Activated CD4-positive, alpha-beta T cell treated with anti-CD3 and anti-CD28 coated beads, Interleukin-2, amount 10 ng/mL, durations not matched to agents 24 days and 14 days (primary cell): ENCODE measurements around the gene NFATC2IP. TPM values are rescaled to one million over a fixed set of nuclear protein-coding genes. Genes with fewer than 3 reads are reported as not detected.
"Not testable (repeated sequence)": the region's sequence is repeated elsewhere in the genome, so short reads cannot be mapped to it uniquely, and the experiment has no call there.

Experiments
- DNase-seq: peaks from one replicate; pipeline ENCODE4 v3.0.0; 2022
- H3K27ac Mint-ChIP-seq: one replicate; pipeline ENCODE4 v1.8.0; 2022; ENCODE audit warnings: mild to moderate bottlenecking, mixed read lengths
- H3K27me3 Mint-ChIP-seq: one replicate; pipeline ENCODE4 v1.8.0; 2022; ENCODE audit warnings: mixed read lengths
- H3K36me3 Mint-ChIP-seq: one replicate; pipeline ENCODE4 v1.8.0; 2022; ENCODE audit warnings: low read depth, mild to moderate bottlenecking, mixed read lengths
- H3K4me1 Mint-ChIP-seq: one replicate; pipeline ENCODE4 v1.8.0; 2021; ENCODE audit warnings: mixed read lengths
- H3K4me3 Mint-ChIP-seq: one replicate; pipeline ENCODE4 v1.8.0; 2022; ENCODE audit warnings: mild to moderate bottlenecking, moderate library complexity, mixed read lengths
- H3K9me3 Mint-ChIP-seq: one replicate; pipeline ENCODE4 v1.8.0; 2021; ENCODE audit warnings: mixed read lengths
- intact Hi-C: fragments of 100-400 bp; cut with micrococcal nuclease; formaldehyde crosslinking; loops from one replicate; pipeline ENCODE4 v1.15.1; 2023
- total RNA-seq: library from RNA; stranded (reverse); gene quantifications from 2 replicates; pipeline ENCODE4 v1.2.3, GENCODE V29; 2022

NFATC2IP gene
- total RNA-seq, 1 donor from 2014 or later, result 112 TPM

DNA sequence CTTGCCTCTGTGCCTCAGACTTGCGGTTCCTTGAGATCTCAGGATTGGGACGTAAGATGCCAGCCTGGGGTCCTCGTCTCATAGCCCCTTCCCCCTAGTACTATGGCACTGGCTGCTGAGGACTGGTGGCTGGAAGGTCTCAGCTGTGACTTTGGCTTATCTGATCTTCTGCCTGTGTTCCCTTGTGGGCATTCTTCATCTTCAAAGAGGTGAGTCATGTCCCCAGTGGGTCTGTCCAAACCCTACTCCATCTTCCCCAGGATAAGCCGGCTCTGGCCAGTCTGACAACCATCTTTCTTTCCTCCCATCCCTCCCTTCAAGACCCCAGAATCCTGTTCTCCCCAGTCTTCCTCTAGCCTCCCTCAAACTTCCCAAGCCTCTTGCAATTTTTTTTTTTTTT is 15.4 kb upstream of the NFATC2IP start:
- peaks cover 2% of the 10 kb centered on the region for H3K36me3 Mint-ChIP-seq
- DNase-seq, result no peak
- peak overlapping the region; percentile 78 for H3K4me3 Mint-ChIP-seq
- H3K4me1 Mint-ChIP-seq, result peaks cover 24% of the 10 kb centered on the region
- no peaks in the 10 kb centered on the region for H3K9me3 Mint-ChIP-seq
- intact Hi-C loops, result no loop called here
- peaks cover 2% of the 10 kb centered on the region for H3K27me3 Mint-ChIP-seq
- H3K27ac Mint-ChIP-seq, result no peak overlapping the region

DNA sequence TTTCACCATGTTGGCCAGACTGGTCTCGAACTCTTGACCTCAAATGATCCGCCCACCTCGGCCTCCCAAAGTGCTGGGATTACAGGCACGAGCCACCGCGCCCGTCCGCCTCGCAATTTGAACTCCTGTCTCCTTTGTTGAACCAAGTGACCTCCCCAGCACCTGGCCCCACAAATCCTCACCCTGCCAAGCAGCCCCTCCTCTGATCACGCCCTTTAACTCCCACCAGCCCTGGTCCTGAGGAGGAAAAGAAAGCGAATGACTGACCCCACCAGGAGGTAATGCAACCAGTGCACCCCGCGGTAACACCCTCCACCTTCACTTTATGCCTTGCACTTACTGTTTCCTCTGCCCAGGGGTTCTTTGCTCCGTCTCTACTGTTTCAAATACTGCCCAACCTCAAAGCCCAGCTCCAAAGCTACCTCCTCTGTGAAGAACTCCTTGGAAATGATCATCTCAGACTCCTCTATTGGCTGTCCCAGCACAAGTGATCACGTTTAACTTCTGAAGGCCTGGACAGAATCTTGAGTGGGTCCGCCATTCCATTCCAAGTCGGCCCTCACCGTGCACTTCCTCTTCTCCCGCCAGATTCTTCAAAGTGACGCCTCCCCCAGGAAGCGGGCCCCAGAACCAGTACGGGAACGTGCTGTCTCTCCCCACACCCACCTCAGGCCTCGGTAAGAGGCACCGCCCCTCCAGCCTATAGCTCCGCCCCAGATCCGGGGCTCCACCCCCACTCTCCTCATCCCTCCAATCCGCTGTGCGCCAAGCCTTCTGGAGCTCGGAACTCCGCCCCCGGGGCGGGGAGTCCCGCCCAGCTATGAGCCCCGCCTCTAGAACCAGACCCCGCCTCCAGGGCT is 14.6 kb upstream of the NFATC2IP start:
- Mint-ChIP-seq H3K9me3 (no peaks in the 10 kb centered on the region), H3K36me3 (peaks cover 2% of the 10 kb centered on the region), H3K4me3 (peak overlapping the region; percentile 78), H3K27me3 (peaks cover 2% of the 10 kb centered on the region), H3K27ac (peak overlapping the region; percentile 77), H3K4me1 (peaks cover 19% of the 10 kb centered on the region)
- DNase-seq, result peak; percentile 97
- intact Hi-C loops, result loop anchor here (1.0 kb wide), 2 partner anchors 11 to 14 kb away; partner anchors contain the start of genes NFATC2IP and RABEP2

DNA sequence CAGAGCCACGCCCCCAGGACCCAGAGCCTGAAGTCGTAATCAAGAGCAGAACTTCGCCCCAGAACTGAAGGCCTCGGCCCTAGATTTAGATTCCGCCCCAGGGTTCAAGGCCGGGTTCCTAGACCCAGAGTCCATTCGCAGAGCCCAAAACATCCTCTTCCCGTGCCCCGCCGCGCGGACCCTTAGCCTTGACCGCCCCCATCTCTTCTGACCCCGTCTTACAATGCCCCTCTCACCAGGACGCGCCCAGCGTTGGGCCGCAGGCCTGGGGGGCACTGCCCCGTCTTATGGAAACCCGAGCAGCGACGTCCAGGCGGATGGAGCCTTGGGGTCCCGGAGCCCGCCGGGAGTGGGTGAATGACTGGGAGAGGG is 14.0 kb upstream of the NFATC2IP start:
- peak overlapping the region; percentile 77 for H3K27ac Mint-ChIP-seq

DNA sequence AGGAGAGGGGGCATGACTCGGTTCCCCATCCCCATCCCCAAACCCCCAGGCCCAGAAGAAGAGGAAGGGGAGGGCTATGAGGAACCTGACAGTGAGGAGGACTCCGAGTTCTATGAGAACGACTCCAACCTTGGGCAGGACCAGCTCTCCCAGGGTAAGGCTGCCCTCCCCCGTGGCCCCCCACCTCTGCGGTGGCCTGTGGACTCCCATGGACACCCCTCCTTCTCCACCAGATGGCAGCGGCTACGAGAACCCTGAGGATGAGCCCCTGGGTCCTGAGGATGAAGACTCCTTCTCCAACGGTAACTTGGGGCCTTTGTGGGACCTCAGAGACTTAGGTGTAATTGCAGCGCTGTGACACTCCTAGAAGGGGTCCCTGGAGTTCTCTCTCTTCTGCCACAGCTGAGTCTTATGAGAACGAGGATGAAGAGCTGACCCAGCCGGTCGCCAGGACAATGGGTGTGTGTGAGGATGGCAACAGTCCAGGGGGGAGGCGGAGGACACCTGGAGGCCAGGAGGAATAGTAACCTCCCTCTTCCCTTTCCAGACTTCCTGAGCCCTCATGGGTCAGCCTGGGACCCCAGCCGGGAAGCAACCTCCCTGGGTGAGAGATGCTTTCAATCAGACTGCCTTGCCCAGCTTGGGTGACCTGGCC is 13.4 kb upstream of the NFATC2IP start:
- H3K27ac Mint-ChIP-seq, result no peak overlapping the region
- H3K4me1 Mint-ChIP-seq, result peaks cover 19% of the 10 kb centered on the region
- intact Hi-C loops, result no loop called here
- H3K27me3 Mint-ChIP-seq, result peaks cover 2% of the 10 kb centered on the region
- H3K4me3 Mint-ChIP-seq, result no peak overlapping the region
- DNase-seq, result no peak
- H3K36me3 Mint-ChIP-seq, result peaks cover 2% of the 10 kb centered on the region
- no peaks in the 10 kb centered on the region for H3K9me3 Mint-ChIP-seq

More for the DNA sequence above, 14.0 kb upstream of the NFATC2IP start:
- H3K9me3 Mint-ChIP-seq, result no peaks in the 10 kb centered on the region
- H3K4me1 Mint-ChIP-seq, result peaks cover 19% of the 10 kb centered on the region
- no peak for DNase-seq
- H3K4me3 Mint-ChIP-seq, result peak overlapping the region; percentile 78
- H3K27me3 Mint-ChIP-seq, result peaks cover 2% of the 10 kb centered on the region
- intact Hi-C loops, result loop anchor here (1.0 kb wide), 2 partner anchors 11 to 14 kb away; partner anchors contain the start of genes NFATC2IP and RABEP2
- peaks cover 2% of the 10 kb centered on the region for H3K36me3 Mint-ChIP-seq

DNA sequence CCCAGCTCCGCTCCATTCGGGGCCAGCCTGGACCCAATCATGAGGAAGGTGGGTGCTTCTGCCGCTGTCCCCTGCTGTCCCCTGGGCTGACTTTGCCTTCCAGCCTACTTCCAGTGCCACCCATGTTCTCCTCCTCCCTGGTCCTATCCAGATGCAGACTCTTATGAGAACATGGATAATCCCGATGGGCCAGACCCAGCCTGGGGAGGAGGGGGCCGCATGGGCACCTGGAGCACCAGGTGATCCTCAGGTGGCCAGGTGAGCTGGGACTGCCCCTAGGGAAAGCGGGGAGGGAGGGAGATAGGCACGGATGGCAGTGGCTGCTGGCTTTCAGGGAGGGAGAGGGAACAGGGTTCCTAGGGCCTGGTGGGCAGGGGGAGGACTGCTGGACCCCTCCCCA is 12.0 kb upstream of the NFATC2IP start:
- Mint-ChIP-seq H3K9me3 (no peaks in the 10 kb centered on the region), H3K36me3 (peaks cover 2% of the 10 kb centered on the region), H3K4me3 (no peak overlapping the region), H3K27ac (no peak overlapping the region), H3K27me3 (peaks cover 2% of the 10 kb centered on the region), H3K4me1 (peaks cover 20% of the 10 kb centered on the region)
- no peak for DNase-seq
- intact Hi-C loops, result no loop called here

DNA sequence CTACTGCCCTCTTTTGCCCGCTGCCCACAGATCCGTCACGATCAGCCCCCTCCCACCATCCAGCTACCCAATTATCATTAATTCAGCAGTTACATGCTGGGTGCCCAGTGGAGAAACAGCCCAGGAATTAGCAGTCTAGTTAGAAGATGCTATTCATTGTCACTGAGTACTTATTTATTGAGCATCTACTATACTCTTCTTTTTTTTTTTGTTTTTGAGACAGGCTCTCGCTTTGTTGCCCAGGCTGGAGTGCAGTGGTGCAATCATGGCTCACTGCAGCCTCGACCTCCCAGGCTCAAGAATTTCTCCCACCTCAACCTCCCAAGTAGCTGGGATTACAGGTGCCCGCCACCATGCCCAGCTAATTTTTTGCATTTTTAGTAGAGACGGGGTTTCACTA is 10.9 kb upstream of the NFATC2IP start:
- H3K27me3 Mint-ChIP-seq, H3K4me3 Mint-ChIP-seq, H3K9me3 Mint-ChIP-seq, H3K36me3 Mint-ChIP-seq, DNase-seq, H3K27ac Mint-ChIP-seq, intact Hi-C loops: not testable (repeated sequence)
- H3K4me1 Mint-ChIP-seq, result peaks cover 23% of the 10 kb centered on the region

DNA sequence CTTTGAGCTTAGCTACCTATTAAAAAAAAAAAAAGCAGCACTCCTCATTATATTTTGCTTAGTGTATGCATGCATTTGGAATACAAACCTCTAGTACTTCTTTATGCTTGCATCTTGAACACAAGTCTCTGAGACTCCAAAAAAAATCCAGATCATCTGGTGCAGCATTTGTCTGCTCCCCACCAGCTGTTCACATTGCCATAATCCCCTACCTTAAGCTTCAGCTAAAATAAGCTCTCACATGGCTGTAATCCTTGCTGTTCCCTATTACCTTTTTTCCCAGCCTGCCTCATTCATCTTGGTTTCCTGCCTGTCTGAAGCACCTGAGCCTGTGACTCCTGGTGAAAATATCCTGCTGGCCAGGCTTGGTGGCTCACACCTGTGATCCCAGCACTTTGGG is 7.5 kb upstream of the NFATC2IP start:
- Mint-ChIP-seq H3K27me3 (peaks cover 2% of the 10 kb centered on the region), H3K9me3 (no peaks in the 10 kb centered on the region), H3K4me3 (no peak overlapping the region), H3K4me1 (peaks cover 15% of the 10 kb centered on the region), H3K36me3 (no peaks in the 10 kb centered on the region), H3K27ac (no peak overlapping the region)
- DNase-seq, result no peak
- intact Hi-C loops, result no loop called here

DNA sequence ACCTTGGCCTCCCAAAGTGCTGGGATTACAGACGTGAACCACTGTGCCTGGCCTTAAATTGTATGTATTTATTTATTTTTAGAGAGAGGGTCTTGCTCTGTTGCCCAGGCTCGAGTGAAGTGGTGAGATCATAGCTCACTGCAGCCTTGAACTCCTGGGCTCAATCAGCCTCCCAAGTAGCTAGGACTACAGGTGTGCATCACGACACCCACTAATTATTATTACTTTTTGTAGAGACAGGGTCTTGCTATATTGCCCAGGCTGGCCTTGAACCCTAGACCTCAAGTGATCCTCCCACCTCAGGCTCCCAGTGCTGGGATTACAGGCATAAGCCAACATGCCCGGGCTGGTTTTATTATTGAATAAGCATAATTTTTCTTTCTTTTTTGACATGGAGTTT is 4.1 kb upstream of the NFATC2IP start:
- H3K27me3 Mint-ChIP-seq, result no peaks in the 10 kb centered on the region
- H3K27ac Mint-ChIP-seq, result no peak overlapping the region
- no peak for DNase-seq
- H3K36me3 Mint-ChIP-seq, result peaks cover 4% of the 10 kb centered on the region
- no peak overlapping the region for H3K4me3 Mint-ChIP-seq
- peaks cover 24% of the 10 kb centered on the region for H3K4me1 Mint-ChIP-seq
- no peaks in the 10 kb centered on the region for H3K9me3 Mint-ChIP-seq
- intact Hi-C loops, result loop anchor here (5.0 kb wide), 1 partner anchor 394 kb away; the partner anchor contains the start of gene SGF29

DNA sequence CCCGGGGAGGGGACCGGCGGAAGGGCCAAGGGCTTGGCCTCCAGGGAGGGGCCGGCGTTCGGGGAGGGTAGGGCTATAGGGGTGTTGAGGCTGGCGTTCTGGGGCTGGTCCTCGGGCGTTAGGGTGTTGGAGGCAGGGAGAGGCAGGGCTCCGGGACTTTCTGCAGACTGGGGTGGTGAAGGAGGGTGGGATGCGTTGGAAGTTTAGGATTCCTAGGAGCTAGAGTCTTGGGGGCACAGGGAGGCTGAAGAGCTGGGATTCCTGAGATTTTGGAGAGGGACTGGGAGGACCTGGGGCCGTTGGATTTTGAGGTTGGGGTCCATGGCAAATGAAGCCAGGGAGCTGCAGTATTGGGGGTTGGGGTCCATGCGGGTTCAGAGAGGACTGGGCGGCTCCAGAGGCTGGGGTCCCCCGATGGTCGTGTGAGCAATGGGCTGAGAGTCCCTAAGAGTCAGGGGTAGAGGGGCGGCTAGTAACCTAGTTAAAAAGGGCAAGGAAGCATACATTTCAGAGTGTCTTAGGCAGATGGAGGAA is 740 bp downstream of the NFATC2IP start:
- Mint-ChIP-seq H3K4me1 (peaks cover 25% of the 10 kb centered on the region), H3K9me3 (no peaks in the 10 kb centered on the region), H3K27me3 (no peaks in the 10 kb centered on the region), H3K27ac (peak overlapping the region; percentile 94), H3K36me3 (peaks cover 35% of the 10 kb centered on the region), H3K4me3 (peak overlapping the region; percentile 93)
- intact Hi-C loops, result no loop called here
- DNase-seq, result peak; percentile 64

DNA sequence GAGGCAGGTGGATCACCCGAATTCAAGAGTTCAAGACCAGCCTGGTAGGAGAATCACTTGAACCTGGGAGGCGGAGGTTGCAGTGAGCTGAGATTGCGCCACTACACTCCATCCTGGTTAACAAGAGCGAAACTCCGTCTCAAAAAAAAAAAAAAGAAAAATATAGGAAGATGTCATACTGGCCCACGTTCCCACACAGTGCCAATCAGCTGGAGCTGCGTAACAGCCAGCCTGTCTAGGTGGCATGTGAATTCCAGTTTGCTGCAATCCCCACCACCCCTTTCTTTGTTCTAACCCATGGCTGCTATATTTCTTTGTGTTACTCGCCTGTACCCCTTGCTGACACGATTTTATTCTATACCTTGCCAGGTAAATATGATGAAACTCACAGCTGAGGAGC is 7.5 kb downstream of the NFATC2IP start:
- Mint-ChIP-seq H3K27me3 (no peaks in the 10 kb centered on the region), H3K27ac (no peak overlapping the region), H3K9me3 (no peaks in the 10 kb centered on the region), H3K4me1 (peaks cover 8% of the 10 kb centered on the region), H3K36me3 (peaks cover 60% of the 10 kb centered on the region), H3K4me3 (no peak overlapping the region)
- no peak for DNase-seq
- intact Hi-C loops, result no loop called here

DNA sequence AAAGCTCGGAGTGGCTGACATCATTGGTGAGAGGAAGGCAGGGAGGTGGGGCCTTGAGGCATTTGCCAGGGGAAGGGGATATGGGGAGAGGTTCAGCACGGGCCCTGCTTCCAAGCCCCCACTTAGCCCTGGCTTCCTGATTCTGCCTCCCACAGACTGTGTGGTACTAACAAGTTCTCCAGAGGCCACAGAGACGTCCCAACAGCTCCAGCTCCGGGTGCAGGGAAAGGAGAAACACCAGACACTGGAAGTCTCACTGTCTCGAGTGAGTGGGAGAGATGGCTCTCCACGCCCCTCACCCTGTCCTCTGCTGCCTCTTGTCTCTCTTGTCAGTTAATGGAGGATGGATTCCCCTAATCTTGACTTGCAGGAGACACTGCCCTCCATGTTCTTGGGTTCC is 8.1 kb downstream of the NFATC2IP start:
- Mint-ChIP-seq H3K4me3 (no peak overlapping the region), H3K9me3 (no peaks in the 10 kb centered on the region), H3K27me3 (no peaks in the 10 kb centered on the region), H3K4me1 (peaks cover 5% of the 10 kb centered on the region), H3K27ac (no peak overlapping the region), H3K36me3 (peaks cover 61% of the 10 kb centered on the region)
- DNase-seq, result no peak
- intact Hi-C loops, result no loop called here

DNA sequence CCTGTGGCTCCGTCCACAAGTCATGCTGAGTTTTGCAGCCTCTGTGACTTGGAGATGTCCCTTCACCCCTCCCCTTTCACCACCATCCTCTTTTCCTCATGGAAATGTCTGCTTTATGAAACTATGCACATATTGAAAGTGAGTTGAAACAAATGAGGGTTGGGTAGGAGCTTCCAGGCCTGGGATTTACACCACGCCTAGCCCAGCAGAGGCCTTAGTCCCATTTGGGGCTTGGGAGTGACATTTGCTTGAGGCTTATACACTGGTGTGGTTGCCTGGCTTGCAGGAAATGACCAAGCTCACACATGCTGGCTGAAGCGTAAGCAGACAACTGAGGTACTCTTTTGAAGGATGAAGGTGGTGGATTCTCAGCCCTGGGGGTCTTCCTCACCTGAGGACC is 13.3 kb downstream of the NFATC2IP start:
- Mint-ChIP-seq H3K4me3 (no peak overlapping the region), H3K9me3 (no peaks in the 10 kb centered on the region), H3K27me3 (no peaks in the 10 kb centered on the region), H3K4me1 (peaks cover 2% of the 10 kb centered on the region), H3K27ac (no peak overlapping the region), H3K36me3 (peaks cover 53% of the 10 kb centered on the region)
- no peak for DNase-seq
- intact Hi-C loops, result no loop called here

DNA sequence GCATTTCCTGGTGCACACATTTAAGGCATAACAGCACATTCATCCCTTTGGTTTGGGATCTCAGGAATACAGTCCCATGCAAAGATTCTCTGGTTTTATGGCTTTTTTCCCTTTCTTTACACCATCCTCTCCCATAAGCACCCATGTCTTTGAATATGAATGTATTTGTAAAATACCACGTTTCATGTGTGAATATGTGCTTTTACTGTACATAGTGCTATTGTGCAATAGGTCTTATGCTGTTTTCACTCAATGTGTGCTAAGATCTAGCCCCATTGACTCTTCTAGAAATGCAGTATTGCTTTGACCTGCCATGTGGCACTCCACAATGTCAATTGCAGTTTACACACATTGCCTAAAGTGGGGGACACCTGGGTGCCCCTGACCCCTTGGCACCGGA is 13.8 kb downstream of the NFATC2IP start:
- H3K27ac Mint-ChIP-seq, result no peak overlapping the region
- H3K4me1 Mint-ChIP-seq, result peaks cover 2% of the 10 kb centered on the region
- H3K36me3 Mint-ChIP-seq, result peaks cover 51% of the 10 kb centered on the region
- no peaks in the 10 kb centered on the region for H3K9me3 Mint-ChIP-seq
- DNase-seq, result no peak
- H3K27me3 Mint-ChIP-seq, result no peaks in the 10 kb centered on the region
- intact Hi-C loops, result no loop called here
- H3K4me3 Mint-ChIP-seq, result no peak overlapping the region

DNA sequence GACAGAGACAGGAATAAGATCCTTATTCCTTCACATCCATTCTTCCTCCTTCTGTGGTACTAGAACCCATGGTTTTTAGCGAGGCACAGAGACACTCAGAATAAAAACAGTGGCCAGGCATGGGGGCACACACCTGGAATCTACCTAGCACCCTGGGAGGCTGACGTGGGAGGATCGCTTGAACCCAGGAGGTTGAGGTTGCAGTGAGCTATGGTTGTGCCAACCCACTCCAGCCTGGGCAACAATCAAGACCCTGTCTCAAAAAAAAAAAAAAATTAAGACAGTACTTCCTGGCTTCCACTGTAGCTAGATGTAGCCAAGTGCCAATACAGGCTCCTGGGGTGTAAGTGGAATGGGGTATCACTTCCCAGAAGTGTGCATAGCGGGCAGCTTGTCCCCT is 16.4 kb downstream of the NFATC2IP start:
- no peaks in the 10 kb centered on the region for H3K27me3 Mint-ChIP-seq

More for the DNA sequence above, 16.4 kb downstream of the NFATC2IP start:
- intact Hi-C loops, result no loop called here
- Mint-ChIP-seq H3K36me3 (peaks cover 35% of the 10 kb centered on the region), H3K4me3 (no peak overlapping the region), H3K9me3 (no peaks in the 10 kb centered on the region), H3K4me1 (no peaks in the 10 kb centered on the region), H3K27ac (no peak overlapping the region)
- DNase-seq, result no peak
